K562 (cell line): ENCODE data around the gene PRCC. TPM values are rescaled to one million over a fixed set of nuclear protein-coding genes. Genes with fewer than 3 reads are reported as not detected.

Experiments used
- CBX1 ChIP-seq: sonication (generic); IDR thresholded peaks from 2 replicates; pipeline ENCODE4 v1.6.1; 2016; ENCODE audit warnings: antibody characterized with exemption, low read depth, mild to moderate bottlenecking
- CHD4 ChIP-seq: fragments of 200-600 bp; sonication (generic); IDR thresholded peaks from 3 replicates; pipeline ENCODE4 v1.6.1; 2012; ENCODE audit warnings: low read depth, mild to moderate bottlenecking, mixed read lengths, low read length, inconsistent platforms; ENCODE audit not compliant: insufficient read depth, insufficient replicate concordance, poor library complexity, severe bottlenecking
- NCOA1 ChIP-seq: fragments of 450-650 bp; IDR thresholded peaks from 2 replicates; pipeline ENCODE4 v1.6.1; 2016; ENCODE audit warnings: low read depth
- NR2C2 ChIP-seq, 2 experiments: fragments of 200-800 bp in 1 of 2; sonication (Bioruptor generic) in 1 of 2; sonication (generic) in 1 of 2; formaldehyde crosslinking in 1 of 2; IDR thresholded peaks; 2 replicates each; pipeline versions ENCODE4 v1.6.1 to v1.8.0; 2016 to 2022; ENCODE audit warnings: mild to moderate bottlenecking in 1 of 2, missing compliant biosample characterization in 1 of 2, missing genetic modification characterization in 1 of 2, missing genetic modification reagents in 1 of 2
- SIX5 ChIP-seq, 2 experiments: IDR thresholded peaks; 2 replicates each; pipeline ENCODE4 v1.6.1; 2011; ENCODE audit warnings: low read length in 2 of 2, borderline replicate concordance in 1 of 2, low read depth in 1 of 2, mild to moderate bottlenecking in 1 of 2, moderate library complexity in 1 of 2; ENCODE audit not compliant: insufficient read depth in 1 of 2
- SOX6 ChIP-seq: fragments of 450-650 bp; IDR thresholded peaks from 2 replicates; pipeline ENCODE4 v1.6.1; 2014; ENCODE audit warnings: mild to moderate bottlenecking
- TAF7 ChIP-seq: fragments of 450-650 bp; IDR thresholded peaks from 2 replicates; pipeline ENCODE4 v1.6.1; 2016; ENCODE audit warnings: missing genetic modification characterization, missing compliant biosample characterization
- ZBTB33 ChIP-seq: sonication (generic); formaldehyde crosslinking; IDR thresholded peaks from 2 replicates; pipeline ENCODE4 v1.8.1; 2023; ENCODE audit warnings: mild to moderate bottlenecking, missing genetic modification reagents
- ZKSCAN8 ChIP-seq: fragments of 200-800 bp; sonication (Bioruptor generic); IDR thresholded peaks from 2 replicates; pipeline ENCODE4 v1.6.1; 2016; ENCODE audit warnings: missing genetic modification characterization, missing compliant biosample characterization
- ZNF184 ChIP-seq: sonication (generic); formaldehyde crosslinking; IDR thresholded peaks from 2 replicates; pipeline ENCODE4 v1.5.0; 2020; ENCODE audit warnings: missing genetic modification reagents
- ZNF24 ChIP-seq: fragments of 450-650 bp; IDR thresholded peaks from 2 replicates; pipeline ENCODE4 v1.6.1; 2016
- ZNF263 ChIP-seq: sonication (generic); formaldehyde crosslinking; IDR thresholded peaks from 2 replicates; pipeline ENCODE4 v1.8.0; 2022; ENCODE audit warnings: mild to moderate bottlenecking, missing genetic modification reagents, borderline replicate concordance
- ZNF384 ChIP-seq: IDR thresholded peaks from 2 replicates; pipeline ENCODE4 v1.6.1; 2012; ENCODE audit warnings: low read depth, low read length, improper control_type of control experiment
- ZNF398 ChIP-seq: fragments of 250-450 bp; sonication (Bioruptor Pico); IDR thresholded peaks from 2 replicates; pipeline ENCODE4 v1.8.0; 2021; ENCODE audit warnings: moderate library complexity, mild to moderate bottlenecking, inconsistent platforms
- polyA plus RNA-seq, 8 experiments: library from polyadenylated mRNA; depleted of rRNA in 4 of 8; stranded (reverse) in 5 of 8; unstranded in 3 of 8; fragments of >200 nt; fragmentation: Nextera tagmentation in 2 of 8; fragmentation: Illumina TruSeq in 1 of 8; extraction: Ambion mirVana in 2 of 8; extraction: Trizol in 1 of 8; gene quantifications; 2 replicates each; pipeline versions ENCODE4 v1.2.1 to v1.2.3, GENCODE V29; 2011 to 2014; ENCODE audit warnings: inconsistent platforms in 1 of 8, missing spikeins in 1 of 8
- total RNA-seq, 7 experiments: library from RNA; depleted of rRNA in 6 of 7; stranded (reverse); fragments of >200 nt in 6 of 7; fragmentation: Illumina TruSeq in 2 of 7; extraction: Trizol in 2 of 7; gene quantifications; 2 replicates each; pipeline versions ENCODE4 v1.2.1 to v1.2.3, GENCODE V29; 2011 to 2021; ENCODE audit warnings: low replicate concordance in 1 of 7
- TF ChIP-seq, protein P1 (sequence below): fragments of 450-650 bp; formaldehyde crosslinking; conservative IDR thresholded peaks from 2 replicates; pipeline ENCODE4 v1.4.0; 2022; ENCODE audit warnings: mild to moderate bottlenecking, missing genetic modification characterization

The PRCC gene
- total and polyA plus RNA-seq, 9 of the 15 experiments (the other 6 are each of a cell fraction or from before 2014, with no cell fraction given) = 23.9 to 201 (median 41.1) TPM

- TF ChIP-seq ZBTB33 (CRISPR knock-in tag) (peak; percentile 16; the same call in 1 of the 2 replicates), CHD4 (no peak), NR2C2 (CRISPR knock-in tag; IDR thresholded peaks at IDR 0.05) (no peak), NR2C2 (tag; IDR thresholded peaks at IDR 0.05) (no peak), NCOA1 (no peak), SIX5 (IDR thresholded peaks at IDR 0.05; ENCODE audit: borderline replicate concordance in 1 of 2, insufficient read depth in 1 of 2, low read depth in 1 of 2, low read length in 2 of 2) (no peak), SOX6 (no peak), ZNF398 (no peak), ZNF184 (CRISPR knock-in tag) (no peak), ZKSCAN8 (CRISPR knock-in tag) (no peak), ZNF384 (no peak), ZNF263 (CRISPR knock-in tag) (no peak; the same call in 1 of the 2 replicates), ZNF24 (no peak), TAF7 (no peak), CBX1 (no peak)
- TF ChIP-seq, protein P1, sequence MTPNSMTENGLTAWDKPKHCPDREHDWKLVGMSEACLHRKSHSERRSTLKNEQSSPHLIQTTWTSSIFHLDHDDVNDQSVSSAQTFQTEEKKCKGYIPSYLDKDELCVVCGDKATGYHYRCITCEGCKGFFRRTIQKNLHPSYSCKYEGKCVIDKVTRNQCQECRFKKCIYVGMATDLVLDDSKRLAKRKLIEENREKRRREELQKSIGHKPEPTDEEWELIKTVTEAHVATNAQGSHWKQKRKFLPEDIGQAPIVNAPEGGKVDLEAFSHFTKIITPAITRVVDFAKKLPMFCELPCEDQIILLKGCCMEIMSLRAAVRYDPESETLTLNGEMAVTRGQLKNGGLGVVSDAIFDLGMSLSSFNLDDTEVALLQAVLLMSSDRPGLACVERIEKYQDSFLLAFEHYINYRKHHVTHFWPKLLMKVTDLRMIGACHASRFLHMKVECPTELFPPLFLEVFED (CRISPR knock-in tag) = no peak
Observed at GRCh38 chr1:156838972-156839371, 71.6 kb downstream of the PRCC start (continued).
